ENCODE data around the gene ADAMTS16.

ADAMTS16 gene

GRCh38 chr5:5207828-5208227 is 67.7 kb downstream of the ADAMTS16 start:
- DNase-seq, result no peak
- no CpG with 5 or more reads among the region's 3 CpGs for WGBS (ENCODE audit: insufficient coverage)
- ChIA-PET CTCF (no interaction called here), POLR2A (no interaction called here)
- no peak overlapping the region for H3K27ac ChIP-seq (ENCODE audit: insufficient read depth in 1 of 2, low read depth in 1 of 2, low read length in 2 of 2, poor library complexity in 1 of 2, severe bottlenecking in 2 of 2)
- no peaks in the 10 kb centered on the region for H3K4me1 ChIP-seq (ENCODE audit: control extremely low read depth in 1 of 4, control insufficient read depth in 4 of 4, insufficient read depth in 4 of 4, low read length in 3 of 4)
- H3K36me3 ChIP-seq (ENCODE audit: control insufficient read depth in 4 of 4, insufficient read depth in 4 of 4, low read length in 3 of 4), result no peaks in the 10 kb centered on the region
- H3K27me3 ChIP-seq (replicated peaks in 2 of 5; ENCODE audit: control insufficient read depth in 4 of 5, insufficient read depth in 5 of 5, low read length in 4 of 5), result no peaks in the 10 kb centered on the region
- no peak overlapping the region for H3K4me3 ChIP-seq (ENCODE audit: control insufficient read depth in 1 of 7, extremely low read depth in 1 of 7, insufficient read depth in 4 of 7, low read depth in 2 of 7, low read length in 6 of 7)
- peaks cover 0 to 1% (median 0%) of the 10 kb centered on the region in 5 experiments for H3K9me3 ChIP-seq (ENCODE audit: control extremely low read depth in 1 of 5, control insufficient read depth in 4 of 5, insufficient read depth in 2 of 5, low read depth in 1 of 5, low read length in 4 of 5)

- ChIA-PET CTCF (no interaction called here), POLR2A (no interaction called here)
- H3K36me3 ChIP-seq (ENCODE audit: control insufficient read depth in 4 of 4, insufficient read depth in 4 of 4, low read length in 3 of 4), result no peaks in the 10 kb centered on the region
- no peak for DNase-seq
- no peaks in the 10 kb centered on the region for H3K4me1 ChIP-seq (ENCODE audit: control extremely low read depth in 1 of 4, control insufficient read depth in 4 of 4, insufficient read depth in 4 of 4, low read length in 3 of 4)
- no peak overlapping the region for H3K4me3 ChIP-seq (ENCODE audit: control insufficient read depth in 1 of 7, extremely low read depth in 1 of 7, insufficient read depth in 4 of 7, low read depth in 2 of 7, low read length in 6 of 7)
- H3K27ac ChIP-seq (ENCODE audit: insufficient read depth in 1 of 2, low read depth in 1 of 2, low read length in 2 of 2, poor library complexity in 1 of 2, severe bottlenecking in 2 of 2), result no peak overlapping the region
- 86% methylated on average over 4 of the region's 5 CpGs for WGBS (ENCODE audit: insufficient coverage)
- H3K27me3 ChIP-seq (replicated peaks in 2 of 5; ENCODE audit: control insufficient read depth in 4 of 5, insufficient read depth in 5 of 5, low read length in 4 of 5), result no peaks in the 10 kb centered on the region
- peaks cover 0 to 1% (median 0%) of the 10 kb centered on the region in 5 experiments for H3K9me3 ChIP-seq (ENCODE audit: control extremely low read depth in 1 of 5, control insufficient read depth in 4 of 5, insufficient read depth in 2 of 5, low read depth in 1 of 5, low read length in 4 of 5)
Observed at GRCh38 chr5:5209089-5209488, 69.0 kb downstream of the ADAMTS16 start.

DNA sequence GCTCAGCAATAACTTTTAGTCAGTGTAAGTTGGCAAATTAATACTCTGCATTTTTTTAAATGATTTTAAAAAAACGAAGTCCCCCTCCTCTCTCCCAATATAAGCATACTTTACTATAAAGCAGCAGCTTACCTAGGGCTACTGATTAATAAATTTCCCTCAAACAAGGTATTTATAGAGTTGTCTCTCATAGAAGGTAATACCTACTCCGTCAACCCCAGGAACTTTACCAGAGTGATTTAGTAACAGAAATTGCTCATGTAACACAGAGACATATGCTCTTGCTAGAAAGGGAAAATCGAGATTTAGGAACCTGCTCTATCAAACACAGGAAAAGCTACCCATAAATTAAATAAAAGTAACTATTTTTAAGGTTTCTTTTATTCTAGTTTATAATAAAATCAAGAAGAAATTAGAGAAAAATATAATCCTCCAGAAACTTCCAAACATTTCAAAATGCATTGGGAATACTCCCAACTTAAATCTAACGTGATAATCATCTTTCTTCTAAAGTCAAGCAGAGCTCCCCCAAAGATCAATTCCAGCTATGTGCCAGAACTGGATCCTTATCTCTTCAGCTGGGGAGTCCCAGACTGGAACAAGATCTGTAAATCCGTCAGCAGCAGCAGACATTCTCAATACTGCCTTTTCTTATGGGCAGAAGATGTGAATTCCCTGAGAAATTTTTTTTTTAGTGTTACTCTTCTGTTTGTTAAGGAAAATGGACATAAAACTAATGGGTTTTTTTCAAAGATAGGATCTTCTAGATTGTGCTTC is 69.6 kb downstream of the ADAMTS16 start:
- H3K4me1 ChIP-seq (ENCODE audit: control extremely low read depth in 1 of 4, control insufficient read depth in 4 of 4, insufficient read depth in 4 of 4, low read length in 3 of 4), result no peaks in the 10 kb centered on the region
- no peak for DNase-seq
- H3K9me3 ChIP-seq (ENCODE audit: control extremely low read depth in 1 of 5, control insufficient read depth in 4 of 5, insufficient read depth in 2 of 5, low read depth in 1 of 5, low read length in 4 of 5), result peaks cover 0 to 1% (median 0%) of the 10 kb centered on the region in 5 experiments
- H3K4me3 ChIP-seq (ENCODE audit: control insufficient read depth in 1 of 7, extremely low read depth in 1 of 7, insufficient read depth in 4 of 7, low read depth in 2 of 7, low read length in 6 of 7), result no peak overlapping the region
- no peaks in the 10 kb centered on the region for H3K27me3 ChIP-seq (replicated peaks in 2 of 5; ENCODE audit: control insufficient read depth in 4 of 5, insufficient read depth in 5 of 5, low read length in 4 of 5)
- CTCF ChIA-PET, result no interaction called here
- no peaks in the 10 kb centered on the region for H3K36me3 ChIP-seq (ENCODE audit: control insufficient read depth in 4 of 4, insufficient read depth in 4 of 4, low read length in 3 of 4)
- WGBS (ENCODE audit: insufficient coverage), result 86% methylated on average over 1 of the region's 5 CpGs
- POLR2A ChIA-PET, result no interaction called here
- no peak overlapping the region for H3K27ac ChIP-seq (ENCODE audit: insufficient read depth in 1 of 2, low read depth in 1 of 2, low read length in 2 of 2, poor library complexity in 1 of 2, severe bottlenecking in 2 of 2)

DNA sequence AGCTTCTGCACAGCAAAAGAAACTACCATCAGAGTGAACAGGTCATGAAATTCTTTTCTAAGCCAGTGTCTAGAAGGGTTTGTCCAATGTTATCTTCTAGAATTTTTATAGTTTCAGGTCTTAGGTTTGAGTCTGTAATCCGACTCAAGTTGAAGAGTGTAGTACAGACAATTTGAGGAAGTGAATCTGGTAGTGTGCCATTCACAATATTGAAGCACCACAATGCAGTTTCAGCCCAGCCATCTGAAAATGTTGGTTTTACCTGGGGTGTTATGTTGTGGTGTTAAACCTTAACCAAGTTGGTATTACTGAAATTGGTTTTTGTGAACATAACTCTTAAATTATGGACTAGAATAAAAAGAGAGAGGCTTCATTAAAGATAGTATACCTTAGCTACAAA is 77.2 kb downstream of the ADAMTS16 start:
- no peaks in the 10 kb centered on the region for H3K27me3 ChIP-seq (replicated peaks in 2 of 5; ENCODE audit: control insufficient read depth in 4 of 5, insufficient read depth in 5 of 5, low read length in 4 of 5)
- no peaks in the 10 kb centered on the region for H3K4me1 ChIP-seq (ENCODE audit: control extremely low read depth in 1 of 4, control insufficient read depth in 4 of 4, insufficient read depth in 4 of 4, low read length in 3 of 4)
- H3K36me3 ChIP-seq (ENCODE audit: control insufficient read depth in 4 of 4, insufficient read depth in 4 of 4, low read length in 3 of 4), result no peaks in the 10 kb centered on the region
- ChIA-PET POLR2A (no interaction called here), CTCF (no interaction called here)
- peaks cover 0 to 3% (median 0%) of the 10 kb centered on the region in 5 experiments for H3K9me3 ChIP-seq (ENCODE audit: control extremely low read depth in 1 of 5, control insufficient read depth in 4 of 5, insufficient read depth in 2 of 5, low read depth in 1 of 5, low read length in 4 of 5)
- H3K27ac ChIP-seq (ENCODE audit: insufficient read depth in 1 of 2, low read depth in 1 of 2, low read length in 2 of 2, poor library complexity in 1 of 2, severe bottlenecking in 2 of 2), result no peak overlapping the region
- no peak overlapping the region for H3K4me3 ChIP-seq (ENCODE audit: control insufficient read depth in 1 of 7, extremely low read depth in 1 of 7, insufficient read depth in 4 of 7, low read depth in 2 of 7, low read length in 6 of 7)
- 60% methylated on average over 1 of the region's 1 CpG for WGBS (ENCODE audit: insufficient coverage)
- DNase-seq, result no peak

DNA sequence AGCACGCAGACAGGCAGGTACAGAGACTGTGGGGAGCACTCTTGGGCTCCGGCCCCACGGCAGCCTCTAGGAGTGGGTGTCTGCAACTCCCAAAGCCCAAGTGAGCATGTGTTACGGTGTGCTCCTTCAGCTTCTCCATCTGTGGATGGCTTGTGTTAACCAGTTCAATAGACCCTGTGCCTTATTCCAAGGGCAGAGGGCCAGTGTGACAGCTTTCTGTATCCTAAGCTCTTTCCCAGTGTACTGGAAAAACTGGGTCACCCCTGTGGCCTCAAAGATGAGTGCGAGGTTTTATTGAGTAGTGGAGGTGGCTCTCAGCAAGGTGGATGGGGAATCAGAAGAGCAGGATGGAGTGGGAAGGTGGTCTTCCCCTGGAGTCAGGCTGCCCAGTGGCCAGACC is 78.3 kb downstream of the ADAMTS16 start:
- peaks cover 0 to 3% (median 0%) of the 10 kb centered on the region in 5 experiments for H3K9me3 ChIP-seq (ENCODE audit: control extremely low read depth in 1 of 5, control insufficient read depth in 4 of 5, insufficient read depth in 2 of 5, low read depth in 1 of 5, low read length in 4 of 5)
- H3K36me3 ChIP-seq (ENCODE audit: control insufficient read depth in 4 of 4, insufficient read depth in 4 of 4, low read length in 3 of 4), result no peaks in the 10 kb centered on the region
- no peaks in the 10 kb centered on the region for H3K4me1 ChIP-seq (ENCODE audit: control extremely low read depth in 1 of 4, control insufficient read depth in 4 of 4, insufficient read depth in 4 of 4, low read length in 3 of 4)
- no peak overlapping the region for H3K27ac ChIP-seq (ENCODE audit: insufficient read depth in 1 of 2, low read depth in 1 of 2, low read length in 2 of 2, poor library complexity in 1 of 2, severe bottlenecking in 2 of 2)
- 91% methylated on average over 4 of the region's 5 CpGs for WGBS (ENCODE audit: insufficient coverage)
- H3K27me3 ChIP-seq (replicated peaks in 2 of 5; ENCODE audit: control insufficient read depth in 4 of 5, insufficient read depth in 5 of 5, low read length in 4 of 5), result no peaks in the 10 kb centered on the region
- DNase-seq, result no peak
- ChIA-PET POLR2A (no interaction called here), CTCF (no interaction called here)
- no peak overlapping the region for H3K4me3 ChIP-seq (ENCODE audit: control insufficient read depth in 1 of 7, extremely low read depth in 1 of 7, insufficient read depth in 4 of 7, low read depth in 2 of 7, low read length in 6 of 7)

- Histone ChIP-seq H3K9me3 (ENCODE audit: control extremely low read depth in 1 of 5, control insufficient read depth in 4 of 5, insufficient read depth in 2 of 5, low read depth in 1 of 5, low read length in 4 of 5) (peaks cover 0 to 3% (median 0%) of the 10 kb centered on the region in 5 experiments), H3K4me3 (ENCODE audit: control insufficient read depth in 1 of 7, extremely low read depth in 1 of 7, insufficient read depth in 4 of 7, low read depth in 2 of 7, low read length in 6 of 7) (no peak overlapping the region), H3K36me3 (ENCODE audit: control insufficient read depth in 4 of 4, insufficient read depth in 4 of 4, low read length in 3 of 4) (no peaks in the 10 kb centered on the region), H3K4me1 (ENCODE audit: control extremely low read depth in 1 of 4, control insufficient read depth in 4 of 4, insufficient read depth in 4 of 4, low read length in 3 of 4) (no peaks in the 10 kb centered on the region), H3K27ac (ENCODE audit: insufficient read depth in 1 of 2, low read depth in 1 of 2, low read length in 2 of 2, poor library complexity in 1 of 2, severe bottlenecking in 2 of 2) (no peak overlapping the region), H3K27me3 (replicated peaks in 2 of 5; ENCODE audit: control insufficient read depth in 4 of 5, insufficient read depth in 5 of 5, low read length in 4 of 5) (no peaks in the 10 kb centered on the region)
- ChIA-PET CTCF (no interaction called here), POLR2A (no interaction called here)
- no peak for DNase-seq
- WGBS (ENCODE audit: insufficient coverage), result 86% methylated on average over 3 of the region's 3 CpGs
Observed at GRCh38 chr5:5219541-5219940, 79.4 kb downstream of the ADAMTS16 start.

DNA sequence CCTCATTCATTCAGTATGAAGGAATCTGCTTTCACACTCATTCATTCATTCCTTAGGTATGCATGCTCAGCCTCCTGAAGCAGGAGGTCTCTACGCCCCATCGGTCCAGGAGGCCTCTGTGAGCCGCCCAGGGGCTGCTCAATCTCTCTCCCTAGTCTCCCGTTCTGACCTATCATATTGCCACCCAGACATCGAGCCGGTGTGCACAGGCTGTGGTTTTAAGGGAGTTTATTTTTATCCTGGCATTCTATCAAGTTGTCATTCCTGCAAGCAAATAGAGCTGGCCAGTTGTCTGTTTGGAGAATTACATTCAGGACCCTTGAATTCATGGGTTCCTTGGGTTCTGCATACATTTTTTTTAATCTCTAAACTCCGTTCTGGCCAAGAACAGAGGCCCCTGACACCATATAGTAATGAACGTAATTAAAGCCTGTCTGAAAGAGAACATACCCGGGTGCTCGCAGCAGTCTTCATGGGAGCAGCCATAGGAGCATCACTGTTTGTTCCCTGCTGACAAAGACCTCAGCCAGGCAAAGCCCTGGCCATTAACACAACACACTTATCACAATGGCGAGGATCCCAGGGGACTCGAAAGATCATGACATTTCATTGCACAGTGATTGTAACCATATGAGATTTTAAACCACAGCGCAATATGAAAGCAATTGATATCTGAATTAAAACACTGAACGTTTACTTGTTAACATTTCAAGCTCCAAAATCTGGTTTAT is 80.9 kb downstream of the ADAMTS16 start:
- DNase-seq, result no peak
- H3K4me3 ChIP-seq (ENCODE audit: control insufficient read depth in 1 of 7, extremely low read depth in 1 of 7, insufficient read depth in 4 of 7, low read depth in 2 of 7, low read length in 6 of 7), result no peak overlapping the region
- H3K27me3 ChIP-seq (replicated peaks in 2 of 5; ENCODE audit: control insufficient read depth in 4 of 5, insufficient read depth in 5 of 5, low read length in 4 of 5), result no peaks in the 10 kb centered on the region
- CTCF ChIA-PET, result no interaction called here
- peaks cover 0 to 3% (median 0%) of the 10 kb centered on the region in 5 experiments for H3K9me3 ChIP-seq (ENCODE audit: control extremely low read depth in 1 of 5, control insufficient read depth in 4 of 5, insufficient read depth in 2 of 5, low read depth in 1 of 5, low read length in 4 of 5)
- POLR2A ChIA-PET, result no interaction called here
- H3K27ac ChIP-seq (ENCODE audit: insufficient read depth in 1 of 2, low read depth in 1 of 2, low read length in 2 of 2, poor library complexity in 1 of 2, severe bottlenecking in 2 of 2), result no peak overlapping the region
- 98% methylated on average over 10 of the region's 14 CpGs for WGBS (ENCODE audit: insufficient coverage)
- no peaks in the 10 kb centered on the region for H3K36me3 ChIP-seq (ENCODE audit: control insufficient read depth in 4 of 4, insufficient read depth in 4 of 4, low read length in 3 of 4)
- H3K4me1 ChIP-seq (ENCODE audit: control extremely low read depth in 1 of 4, control insufficient read depth in 4 of 4, insufficient read depth in 4 of 4, low read length in 3 of 4), result no peaks in the 10 kb centered on the region
